ENCODE measurements around the gene WFDC2.

- TF ChIP-seq ZNF580 (tag by site-specific recombination; IDR thresholded peaks at IDR 0.05) (no peak), KLF9 (tag by site-specific recombination; IDR thresholded peaks at IDR 0.05; ENCODE audit: low read depth) (no peak), ZSCAN30 (tag by site-specific recombination; IDR thresholded peaks at IDR 0.05) (no peak), PBX3 (CRISPR knock-in tag; IDR thresholded peaks at IDR 0.05) (no peak), IKZF3 (tag by site-specific recombination; IDR thresholded peaks at IDR 0.05) (no peak), ZNF707 (tag by site-specific recombination; IDR thresholded peaks at IDR 0.05) (no peak), ZNF280D (tag by site-specific recombination; IDR thresholded peaks at IDR 0.05) (no peak), CTCF (tag by site-specific recombination; IDR thresholded peaks at IDR 0.05) (no peak)
Measured at GRCh38 chr20:45448270-45448669, 21.3 kb upstream of the WFDC2 start.
